Activated CD8-positive, alpha-beta memory T cell treated with anti-CD3 and anti-CD28 coated beads, Interleukin-2, amount 50 U/mL, for 24 hours (primary cell): ENCODE measurements around the gene OTOS.

Experiments used
- DNase-seq: peaks from one replicate; pipeline ENCODE4 v3.0.0-alpha.2; 2020; ENCODE audit errors: extremely low read depth

Gene OTOS

DNA sequence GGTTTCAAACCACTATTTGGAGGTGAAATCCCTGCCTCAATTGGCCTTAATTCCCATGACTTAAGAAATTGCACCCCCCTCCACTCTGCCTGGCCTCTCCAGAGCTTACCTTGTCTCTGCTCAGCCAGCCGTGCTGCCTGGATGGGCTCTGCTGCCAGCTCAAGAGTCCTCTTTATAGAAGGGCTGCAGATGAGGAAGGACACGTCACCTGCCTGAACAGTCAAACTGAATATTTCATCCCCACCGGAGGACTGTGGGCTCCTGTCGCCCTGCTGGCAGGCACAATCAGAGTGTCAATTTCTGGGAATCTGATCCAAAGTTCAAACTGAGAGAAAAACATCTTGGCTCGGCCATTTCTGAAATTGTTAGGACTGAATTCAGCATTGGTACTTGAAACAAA, at the start of gene OTOS:
Gene OTOS (minus strand): TSS at position 148 of the 400 bp plus-strand sequence. CDS start 332 bp downstream, outside the sequence.
- no peak for DNase-seq

DNA sequence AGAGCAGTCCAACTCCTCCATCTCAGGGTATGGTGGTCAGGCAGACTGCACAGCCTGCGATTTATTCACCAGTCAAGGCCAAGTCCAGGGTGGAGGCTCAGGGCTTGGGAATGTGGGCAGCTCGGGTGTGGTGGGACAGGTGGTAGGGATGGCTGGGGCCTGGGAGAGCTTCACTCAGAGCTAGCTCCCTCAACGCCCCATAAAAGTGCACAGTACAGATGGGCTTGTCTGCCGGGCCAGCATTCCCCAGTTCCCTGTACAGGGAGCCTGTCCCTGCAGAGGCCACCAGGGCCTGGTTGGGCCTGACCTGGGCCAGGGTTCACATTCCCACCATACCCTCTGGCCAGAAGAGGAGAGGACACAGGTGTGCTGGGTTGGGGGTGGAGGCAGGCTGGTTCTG, 49.2 kb upstream of the OTOS start:
- DNase-seq, result no peak

DNA sequence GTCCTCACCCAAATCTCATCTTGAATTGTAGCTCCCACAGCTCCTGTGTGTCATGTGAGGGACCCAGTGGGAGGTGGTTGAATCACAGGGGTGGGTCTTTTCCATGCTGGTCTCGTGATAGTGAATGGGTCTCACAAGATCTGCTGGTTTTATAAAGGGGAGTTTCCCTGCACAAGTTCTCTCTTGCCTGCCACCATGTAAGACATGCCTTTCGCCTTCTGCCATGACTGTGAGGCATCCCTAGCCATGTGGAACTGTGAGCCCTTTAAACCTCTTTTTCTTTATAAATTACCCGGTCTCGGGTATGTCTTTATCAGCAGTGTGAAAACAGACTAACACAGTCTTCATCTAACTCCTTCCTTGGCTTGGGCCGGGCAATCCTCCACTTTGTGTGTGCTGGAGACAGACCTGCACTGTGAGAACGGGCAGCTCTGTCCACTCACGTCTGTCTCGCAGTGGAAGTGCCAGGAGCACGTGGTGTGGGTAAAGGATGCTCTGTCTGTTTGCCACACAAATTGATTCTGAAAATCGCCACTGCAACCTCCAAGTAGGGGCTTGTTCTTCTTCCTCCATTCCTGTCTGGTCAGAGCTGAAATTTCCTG, 47.6 kb upstream of the OTOS start:
- no peak for DNase-seq

DNA sequence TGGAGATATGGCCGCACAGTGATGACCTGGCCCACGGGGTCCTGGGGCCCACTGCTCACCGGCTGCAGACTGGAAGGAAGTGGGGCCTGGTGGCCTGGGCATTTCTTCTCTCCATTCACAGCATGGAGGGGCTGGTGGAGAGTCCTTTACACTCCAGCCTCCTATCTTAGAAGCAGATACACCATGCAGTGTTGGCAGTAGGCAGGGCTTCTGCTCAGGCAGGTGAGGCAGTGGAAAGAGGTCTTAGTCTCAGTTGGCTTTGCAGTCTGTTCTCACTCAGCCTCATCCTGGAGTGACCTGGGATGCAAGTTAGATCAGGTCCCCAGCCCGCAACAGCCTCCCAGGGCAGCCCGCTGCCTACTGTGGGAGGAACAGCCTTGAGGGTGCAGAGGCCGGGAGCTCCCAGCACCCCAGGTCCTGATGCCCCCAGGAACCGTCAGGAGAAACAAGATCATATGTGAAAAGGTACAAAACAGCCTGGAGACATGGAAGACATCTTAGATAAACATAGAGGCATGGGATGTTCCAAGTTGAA, 45.8 kb upstream of the OTOS start:
- DNase-seq, result no peak

DNA sequence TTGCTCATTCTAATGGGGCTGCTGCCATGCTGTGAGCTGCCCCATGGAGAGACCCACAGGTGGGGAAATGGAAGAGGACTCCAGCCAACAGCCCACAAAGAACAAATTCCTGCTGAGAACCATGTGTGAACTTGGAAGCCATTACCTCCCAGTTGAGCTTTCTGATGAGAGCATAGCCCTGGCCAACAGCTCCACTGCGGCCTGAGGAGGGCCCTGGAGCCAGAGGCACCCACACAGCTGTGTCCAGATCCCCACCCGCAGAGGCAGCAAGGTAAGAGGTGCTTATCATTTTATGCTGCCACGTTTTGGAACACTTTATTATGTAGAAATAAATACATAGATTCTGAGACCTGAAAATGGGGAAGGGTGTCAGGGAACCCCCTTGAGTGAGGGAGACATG, 44.2 kb upstream of the OTOS start:
- no peak for DNase-seq

DNA sequence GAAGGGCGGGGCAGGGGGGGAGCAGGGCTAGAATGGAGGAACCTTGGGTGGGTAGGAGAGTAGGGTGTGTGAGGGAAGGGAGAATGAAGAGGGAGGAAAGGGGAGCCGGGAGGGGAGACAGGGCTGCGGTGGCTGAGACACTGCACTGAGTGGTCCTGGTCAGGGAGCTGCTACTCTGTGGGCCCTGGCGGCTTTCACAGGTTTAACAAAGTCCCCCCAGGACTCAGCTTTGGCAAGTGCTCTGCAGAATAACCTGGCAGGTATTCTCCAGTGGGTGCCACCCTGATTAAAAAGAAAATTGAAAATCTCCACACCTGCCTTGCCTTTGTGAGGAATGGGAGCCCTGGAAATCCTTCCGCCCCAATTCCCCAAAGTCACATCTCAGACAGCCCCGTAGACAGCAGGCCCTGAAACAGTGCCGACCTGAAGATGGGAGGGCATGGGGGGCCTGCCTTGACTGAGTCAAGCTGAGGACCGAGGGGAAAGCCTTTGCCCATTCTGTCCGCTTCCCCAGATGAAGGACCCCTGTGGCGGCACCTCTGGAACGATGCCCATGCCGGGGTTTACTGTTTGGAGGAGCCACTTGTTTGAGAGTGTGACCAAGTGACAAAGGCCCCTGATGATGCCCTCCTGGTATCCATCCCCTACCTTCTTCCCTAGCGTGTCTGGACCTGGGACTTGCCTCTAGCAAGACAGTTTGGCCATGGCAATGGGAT, 43.6 kb upstream of the OTOS start:
- DNase-seq, result no peak

DNA sequence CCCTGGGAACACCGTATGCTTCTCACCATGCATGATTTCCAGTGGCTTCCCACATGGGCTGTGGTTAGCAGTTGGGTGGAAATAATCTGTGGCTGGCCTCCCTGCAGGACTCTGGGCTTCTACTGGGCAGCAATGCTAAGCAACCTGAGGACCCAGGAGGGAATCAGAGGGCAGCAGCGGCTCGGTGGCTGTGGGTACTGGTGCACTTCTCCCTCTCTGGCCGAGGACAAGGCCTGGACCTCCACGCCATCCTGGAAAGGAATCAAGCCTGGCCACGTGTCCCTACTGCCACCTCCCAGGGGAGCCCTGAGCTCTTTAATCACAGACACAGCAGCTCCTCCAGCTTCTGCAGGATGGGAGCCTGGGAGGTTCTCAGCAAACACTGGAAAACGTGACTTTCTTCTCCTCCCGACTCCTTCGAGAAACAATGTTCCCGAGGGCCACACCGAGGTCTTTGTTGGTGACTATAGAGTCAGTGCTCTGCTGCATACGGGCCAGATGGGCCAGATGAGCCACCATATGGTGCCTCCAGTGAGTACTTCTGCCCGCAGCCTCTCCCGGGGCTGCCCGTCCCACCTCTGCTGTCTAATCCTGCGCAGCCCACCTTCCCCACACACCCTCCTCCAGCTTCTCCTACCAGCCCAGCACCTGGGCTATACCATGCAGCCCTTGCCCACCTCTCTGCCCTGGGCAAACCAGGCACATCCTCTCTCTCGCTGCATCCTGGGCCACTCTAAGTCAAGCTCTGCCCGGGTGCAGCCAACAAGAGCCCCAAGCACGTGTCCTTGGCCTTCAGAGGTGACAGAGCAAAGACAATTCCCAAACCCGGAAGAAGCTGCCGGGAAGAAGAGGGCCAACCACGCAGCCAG, 42.8 kb upstream of the OTOS start:
- DNase-seq, result no peak

DNA sequence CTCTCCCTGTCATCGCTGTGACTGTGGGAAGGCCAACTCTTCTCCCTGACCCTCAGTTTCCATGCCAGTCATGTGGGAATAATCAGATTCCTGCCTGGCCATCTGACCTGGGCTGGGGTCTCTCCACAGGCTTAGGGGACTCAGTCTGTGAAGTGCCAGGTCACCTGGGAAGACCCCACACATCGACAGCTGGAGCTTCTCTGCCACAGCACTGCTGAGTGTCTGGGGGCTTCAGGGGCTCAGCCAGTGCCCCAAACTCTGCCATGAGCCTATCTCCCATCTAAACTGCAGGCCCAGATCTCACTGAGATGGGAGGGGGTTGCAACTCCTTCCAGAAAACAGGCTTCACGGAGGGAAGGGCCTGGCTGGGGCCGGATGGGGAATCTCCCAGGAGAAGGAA, 42.0 kb upstream of the OTOS start:
- no peak for DNase-seq

DNA sequence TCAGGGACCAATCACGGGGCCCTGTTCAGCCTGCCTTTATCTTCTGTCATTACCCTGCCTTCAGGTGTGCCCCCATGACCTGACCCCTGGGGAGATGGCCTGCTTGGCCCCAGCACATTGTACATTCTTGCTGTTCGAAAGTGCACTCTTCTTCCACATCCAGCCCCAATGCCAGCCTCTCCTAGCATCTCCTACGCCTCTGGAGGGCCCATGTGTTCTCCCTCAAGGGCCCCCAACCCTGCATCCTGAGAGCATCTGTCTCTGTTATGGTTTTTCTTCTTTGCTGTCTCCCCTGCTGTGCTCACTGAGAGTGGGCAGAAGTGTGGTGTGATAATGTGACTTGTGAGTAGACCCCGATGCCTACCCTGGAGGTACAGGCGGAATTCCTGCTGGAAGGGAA, 41.5 kb upstream of the OTOS start:
- DNase-seq, result no peak

DNA sequence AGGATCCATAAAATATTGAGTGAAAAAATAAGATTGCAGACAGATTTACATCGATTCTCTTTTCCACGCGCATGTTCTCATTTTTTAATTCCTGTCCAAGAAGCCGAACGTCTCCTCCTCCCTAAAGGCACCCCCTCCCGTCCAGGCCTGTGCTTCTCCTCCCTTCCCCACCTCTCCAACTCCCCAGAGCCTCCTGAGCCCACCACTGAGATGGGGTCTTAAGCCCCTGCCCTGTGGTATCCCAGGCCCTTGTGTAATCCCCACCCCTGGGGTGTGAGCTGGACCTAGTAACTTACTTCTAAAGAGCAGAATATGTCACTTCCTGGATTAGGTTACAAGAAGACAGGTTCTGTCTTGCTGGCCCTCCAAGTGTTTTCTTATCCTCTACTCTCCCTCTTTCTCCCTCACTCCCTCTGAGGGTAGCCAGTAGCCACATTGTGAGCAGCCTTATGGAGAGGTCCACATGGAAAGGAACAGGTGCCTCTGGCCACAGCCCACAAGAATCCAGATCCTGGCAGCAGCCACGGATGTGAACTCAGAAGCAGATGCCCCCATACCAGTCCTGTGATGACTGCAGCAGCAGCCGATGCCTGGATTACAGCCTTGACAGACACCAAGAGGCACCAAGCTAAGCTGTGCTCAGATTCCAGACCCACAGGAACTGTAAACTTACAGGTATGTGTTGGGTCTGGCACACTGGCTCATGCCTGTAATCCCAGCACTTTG, 39.6 kb upstream of the OTOS start:
- DNase-seq, result no peak

DNA sequence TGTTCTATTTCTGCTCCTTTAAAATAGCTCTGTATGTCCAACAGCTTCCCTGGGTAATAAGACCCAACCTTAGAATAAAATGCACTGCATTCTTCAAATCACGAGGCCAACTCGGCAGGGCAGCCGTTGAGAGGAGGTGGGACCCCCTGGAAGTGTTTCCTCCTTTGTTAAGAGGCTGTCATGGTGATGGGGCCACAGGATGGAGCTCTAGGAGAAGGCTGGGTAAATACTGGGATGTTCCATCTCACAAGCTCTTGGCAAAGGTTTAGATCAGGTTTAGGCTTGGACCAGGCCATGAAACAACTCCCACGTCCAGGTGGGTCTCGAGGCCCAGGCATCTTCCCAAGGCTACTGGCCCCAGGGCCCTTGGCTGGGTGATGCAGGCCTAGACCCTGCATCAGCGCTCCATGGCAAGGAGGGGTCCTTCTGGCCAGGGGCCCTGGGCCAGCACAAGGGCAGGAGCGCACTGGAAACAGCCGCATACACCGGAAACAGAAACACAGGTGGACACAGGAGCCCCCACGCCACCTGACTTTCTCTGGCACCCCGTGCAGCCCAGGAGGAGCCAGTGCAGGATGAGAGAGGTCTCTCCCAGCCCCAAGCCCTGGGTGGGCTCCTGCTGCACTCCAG, 38.8 kb upstream of the OTOS start:
- DNase-seq, result no peak

DNA sequence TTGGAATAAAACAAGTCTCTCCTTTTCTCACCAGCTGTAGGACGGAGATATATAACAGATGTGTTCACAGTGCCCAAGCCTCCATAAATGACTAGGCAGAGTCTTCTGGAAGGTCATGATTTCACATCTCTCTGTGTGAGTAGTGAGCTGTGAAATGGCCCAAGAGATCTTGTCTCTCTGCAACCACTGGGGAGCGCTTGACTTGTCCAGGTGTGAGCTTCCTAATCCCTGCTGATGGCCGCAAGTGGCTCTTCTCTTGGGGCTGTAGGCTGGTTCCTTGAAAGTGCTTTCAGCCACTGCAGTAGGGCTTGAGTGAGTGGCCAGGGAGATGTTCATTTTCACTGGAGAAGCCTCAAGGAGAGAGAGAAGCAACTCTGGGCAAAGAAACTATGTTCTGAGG, 38.1 kb upstream of the OTOS start:
- DNase-seq, result no peak

DNA sequence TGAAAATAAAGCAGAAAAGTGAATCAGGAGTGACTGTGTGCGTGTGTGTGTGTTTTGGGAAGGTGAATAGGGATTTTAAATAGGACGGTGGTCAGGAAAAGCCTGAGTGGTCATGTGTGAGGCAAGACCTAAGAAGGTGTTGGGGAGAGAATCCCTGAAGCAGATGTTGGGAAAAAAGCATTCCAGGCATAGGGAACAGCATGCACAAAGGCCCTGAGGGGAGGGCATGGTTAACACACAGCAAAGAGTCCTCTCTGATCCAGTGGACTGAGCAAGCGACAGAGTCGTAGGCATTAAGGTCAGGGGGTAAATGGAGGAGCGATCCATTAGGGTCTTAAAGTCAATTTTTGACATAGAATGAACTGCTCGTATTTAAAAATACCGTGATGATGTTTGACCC, 34.0 kb upstream of the OTOS start:
- DNase-seq, result no peak

DNA sequence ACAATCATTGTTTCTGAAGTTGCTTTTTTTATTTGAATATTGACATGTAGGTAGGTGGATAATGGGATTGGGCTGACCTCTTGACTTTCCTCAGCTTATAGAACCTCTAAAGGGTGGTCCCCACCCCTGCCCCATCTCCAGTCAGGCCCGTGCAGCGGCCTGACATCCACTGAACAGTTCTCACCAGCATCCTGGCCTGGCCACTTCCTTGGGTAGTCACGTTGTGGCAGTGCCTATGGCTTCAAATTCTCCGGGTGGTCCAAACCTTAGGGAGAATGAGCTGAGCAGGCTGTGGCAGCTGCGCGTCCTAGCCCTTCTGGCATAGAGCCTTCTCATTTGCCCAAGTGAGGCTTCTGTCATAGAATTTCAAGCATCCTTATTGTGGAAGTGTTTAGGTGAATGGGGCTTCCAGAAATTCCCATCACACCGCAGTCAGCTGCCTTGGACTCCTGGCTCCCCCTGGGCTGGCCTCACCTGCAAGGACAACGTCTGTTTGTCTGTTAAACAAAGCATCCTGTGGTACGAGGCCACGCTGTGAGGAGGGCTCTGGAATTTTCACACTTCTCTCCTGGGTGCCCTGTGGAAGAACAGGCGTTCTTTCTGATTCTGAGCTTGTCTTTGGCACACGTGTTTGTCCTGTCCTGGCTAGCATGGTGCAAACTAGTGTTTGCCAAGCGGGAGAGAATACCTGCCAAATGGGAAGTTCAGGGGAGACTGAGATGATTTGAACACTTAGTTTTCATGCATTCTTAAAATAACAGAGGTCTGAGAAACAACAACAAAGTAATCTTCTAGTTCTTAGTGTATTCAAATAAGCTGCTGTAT, 31.8 kb upstream of the OTOS start:
- no peak for DNase-seq

DNA sequence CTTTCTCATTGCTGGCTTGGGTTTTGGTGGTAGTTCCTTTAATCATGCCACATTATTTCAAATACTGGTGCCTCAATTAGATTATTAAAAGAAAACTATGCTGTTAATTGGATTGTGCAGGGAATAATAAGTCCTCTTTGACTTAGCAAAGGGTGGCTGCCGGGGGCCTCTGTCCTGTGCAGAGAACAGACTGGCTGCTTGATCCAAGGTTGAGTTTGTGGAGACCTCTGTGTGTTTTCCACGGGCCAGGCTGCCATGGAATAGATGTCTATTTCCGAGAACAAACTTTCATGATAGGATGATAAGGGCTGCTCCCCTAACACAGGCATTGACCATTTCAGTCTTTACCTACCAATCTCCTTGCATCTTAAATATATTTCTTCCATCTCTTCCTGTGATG, 30.4 kb upstream of the OTOS start:
- no peak for DNase-seq

DNA sequence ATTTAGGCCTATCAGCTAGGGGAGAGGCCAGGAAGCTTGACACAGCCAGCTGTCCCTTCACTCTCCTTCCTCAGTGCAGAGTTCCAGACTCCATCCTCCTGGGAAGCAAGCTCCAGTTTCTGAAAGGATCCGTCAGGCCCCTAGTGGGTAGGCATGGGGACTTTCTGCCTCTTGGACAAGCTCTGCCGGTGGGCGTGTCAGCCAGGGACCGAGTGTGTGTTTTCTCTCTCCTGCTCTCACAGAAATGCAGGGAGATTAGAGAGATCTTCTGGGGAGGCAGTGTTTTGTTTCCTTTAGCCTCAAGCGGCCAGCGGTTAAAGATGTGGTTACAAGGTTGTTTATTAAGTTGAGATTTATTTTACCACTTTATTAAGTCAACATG, 29.9 kb upstream of the OTOS start:
- no peak for DNase-seq

DNA sequence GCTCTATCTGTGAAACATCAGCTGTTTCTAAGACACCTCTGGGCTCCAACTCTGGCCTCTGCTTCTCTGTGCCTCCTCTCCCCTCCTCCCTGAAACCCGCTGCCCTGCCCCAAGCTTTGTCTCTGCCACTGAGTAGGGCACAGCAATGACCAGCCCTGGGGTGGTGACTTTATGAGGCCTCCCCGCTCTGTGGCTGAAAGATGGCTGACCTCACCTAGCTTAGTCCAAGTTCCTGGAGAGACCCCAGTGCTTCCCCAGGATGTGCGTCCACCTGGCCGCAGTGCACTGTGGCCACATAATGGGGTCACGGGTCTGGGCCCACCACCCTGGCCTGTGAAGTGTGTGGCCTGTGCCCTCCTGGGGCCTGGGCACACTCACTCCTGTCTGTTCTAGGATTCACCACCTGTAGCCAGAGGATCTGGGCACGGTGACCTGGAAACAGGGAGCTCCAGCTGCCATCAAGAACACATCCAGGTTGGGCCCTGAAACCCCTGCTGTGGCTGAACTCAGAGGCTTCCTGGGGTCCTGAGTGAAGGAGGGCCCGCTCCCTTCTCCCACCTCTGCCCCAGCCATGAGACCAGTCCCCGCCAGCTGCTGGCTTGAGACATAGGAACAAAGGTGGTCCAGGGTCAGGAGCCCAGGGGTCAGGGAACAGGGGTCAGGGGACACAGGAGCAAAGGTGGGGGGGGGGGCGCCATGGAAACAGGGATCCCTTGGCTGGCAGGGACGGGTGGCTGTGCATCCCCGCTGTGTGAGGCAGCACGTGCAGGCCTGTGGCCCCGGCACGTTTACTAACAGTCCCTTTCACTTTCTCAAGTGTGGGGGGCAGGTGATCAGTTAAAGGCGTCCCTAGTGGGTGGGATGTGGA, 29.3 kb upstream of the OTOS start:
- no peak for DNase-seq

DNA sequence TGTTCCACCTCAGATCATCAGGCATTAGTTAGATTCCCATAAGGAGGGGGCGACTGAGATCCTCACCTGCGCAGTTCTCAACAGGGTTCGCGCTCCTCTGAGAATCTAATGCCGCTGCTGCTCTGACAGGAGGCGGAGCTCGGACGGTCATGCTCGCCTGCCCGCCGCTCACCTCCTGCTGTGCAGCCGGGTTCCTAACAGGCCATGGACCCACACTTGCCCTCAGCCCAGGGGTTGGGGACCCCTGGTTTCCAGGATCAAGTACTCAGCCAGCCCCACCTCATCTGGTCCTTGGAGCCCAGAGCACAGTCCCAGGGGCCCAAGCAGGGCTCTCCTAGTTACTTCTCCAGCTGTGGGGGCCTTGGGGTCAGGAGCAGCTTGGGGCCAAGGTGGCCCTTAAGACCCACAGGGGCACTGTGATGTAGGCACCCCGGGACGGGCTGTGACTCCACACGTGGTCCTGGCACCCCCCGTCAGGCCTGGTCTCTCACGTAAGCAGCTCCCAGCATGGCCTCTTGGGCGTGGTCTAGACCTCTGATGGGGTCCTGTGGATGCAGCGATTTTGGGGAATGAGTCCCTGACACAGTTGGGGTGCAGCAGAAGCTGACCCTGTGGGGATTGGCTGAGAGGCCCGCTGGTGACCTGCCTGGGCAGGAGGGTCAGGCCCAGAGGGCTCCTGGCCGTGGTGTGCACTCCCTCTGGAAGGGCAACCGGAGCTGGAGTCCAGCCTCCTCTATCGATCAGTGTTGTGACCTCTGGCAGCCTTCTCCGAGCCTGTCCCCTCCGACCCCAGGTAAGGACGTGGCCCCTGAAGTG, 28.3 kb upstream of the OTOS start:
- no peak for DNase-seq

DNA sequence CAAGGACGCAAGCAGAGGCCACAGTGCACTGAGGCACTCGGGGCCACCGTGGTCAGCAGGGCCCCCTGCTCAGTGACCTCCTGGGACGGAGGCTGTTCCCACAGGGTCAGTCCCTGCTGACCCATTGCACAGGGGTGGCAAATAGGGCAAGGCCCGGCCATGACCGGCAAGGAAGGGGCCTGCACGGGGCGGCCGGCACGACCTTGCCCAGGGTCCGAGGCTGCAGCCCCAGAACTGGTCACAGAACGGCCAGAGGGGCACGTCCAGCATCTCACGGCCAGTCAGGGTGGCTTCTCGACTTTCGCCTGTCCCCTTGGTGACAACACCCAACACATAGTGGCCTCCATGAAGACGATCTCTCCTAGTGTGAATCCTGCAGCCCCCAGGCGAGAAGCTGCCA, 27.6 kb upstream of the OTOS start:
- DNase-seq, result no peak
